Measurements from ENCODE around the gene CYP46A1.

DNA sequence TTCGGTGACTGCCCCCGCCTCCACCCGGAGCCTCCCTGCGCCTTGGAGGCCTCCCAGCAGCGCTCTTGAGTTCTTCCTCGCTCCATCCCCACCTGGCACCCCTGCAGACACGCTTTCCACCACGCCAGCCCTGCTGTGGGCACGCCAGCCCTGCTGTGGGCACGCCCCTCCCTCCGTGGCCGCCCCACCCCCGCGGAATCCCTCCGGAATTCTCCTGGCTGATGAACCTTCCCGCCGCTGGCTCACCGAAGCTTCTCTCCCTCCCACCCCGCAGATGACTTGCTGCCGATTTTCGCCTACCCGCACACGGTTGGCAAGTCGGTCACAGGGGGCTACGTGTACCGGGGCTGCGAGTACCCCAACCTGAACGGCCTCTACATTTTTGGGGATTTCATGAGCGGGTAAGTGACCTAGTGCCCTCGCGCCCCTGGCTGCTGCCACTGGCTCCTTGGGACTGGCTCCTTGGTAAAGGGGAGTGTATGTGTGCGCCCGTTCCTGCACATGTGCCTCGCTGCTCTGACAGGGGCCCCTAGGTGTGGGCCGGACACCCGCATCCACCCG, 24.0 kb upstream of the CYP46A1 start:
- no peak for TF ChIP-seq EGR1 (IDR thresholded peaks at IDR 0.05; ENCODE audit: low read depth in 2 of 2)
- TF ChIP-seq, protein P1, sequence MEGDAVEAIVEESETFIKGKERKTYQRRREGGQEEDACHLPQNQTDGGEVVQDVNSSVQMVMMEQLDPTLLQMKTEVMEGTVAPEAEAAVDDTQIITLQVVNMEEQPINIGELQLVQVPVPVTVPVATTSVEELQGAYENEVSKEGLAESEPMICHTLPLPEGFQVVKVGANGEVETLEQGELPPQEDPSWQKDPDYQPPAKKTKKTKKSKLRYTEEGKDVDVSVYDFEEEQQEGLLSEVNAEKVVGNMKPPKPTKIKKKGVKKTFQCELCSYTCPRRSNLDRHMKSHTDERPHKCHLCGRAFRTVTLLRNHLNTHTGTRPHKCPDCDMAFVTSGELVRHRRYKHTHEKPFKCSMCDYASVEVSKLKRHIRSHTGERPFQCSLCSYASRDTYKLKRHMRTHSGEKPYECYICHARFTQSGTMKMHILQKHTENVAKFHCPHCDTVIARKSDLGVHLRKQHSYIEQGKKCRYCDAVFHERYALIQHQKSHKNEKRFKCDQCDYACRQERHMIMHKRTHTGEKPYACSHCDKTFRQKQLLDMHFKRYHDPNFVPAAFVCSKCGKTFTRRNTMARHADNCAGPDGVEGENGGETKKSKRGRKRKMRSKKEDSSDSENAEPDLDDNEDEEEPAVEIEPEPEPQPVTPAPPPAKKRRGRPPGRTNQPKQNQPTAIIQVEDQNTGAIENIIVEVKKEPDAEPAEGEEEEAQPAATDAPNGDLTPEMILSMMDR (IDR thresholded peaks at IDR 0.05; ENCODE audit: low read depth, low read length, missing input control): no peak
- TF ChIP-seq, protein P2, sequence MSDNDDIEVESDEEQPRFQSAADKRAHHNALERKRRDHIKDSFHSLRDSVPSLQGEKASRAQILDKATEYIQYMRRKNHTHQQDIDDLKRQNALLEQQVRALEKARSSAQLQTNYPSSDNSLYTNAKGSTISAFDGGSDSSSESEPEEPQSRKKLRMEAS (IDR thresholded peaks at IDR 0.05): no peak
- TF ChIP-seq SP1 (IDR thresholded peaks at IDR 0.05): no peak
- no peak for TF ChIP-seq JUND (IDR thresholded peaks at IDR 0.05)
- no peak for TF ChIP-seq RAD21 (IDR thresholded peaks at IDR 0.05)
- no peak for TF ChIP-seq HNF4G (IDR thresholded peaks at IDR 0.05)
- TF ChIP-seq, protein P3, sequence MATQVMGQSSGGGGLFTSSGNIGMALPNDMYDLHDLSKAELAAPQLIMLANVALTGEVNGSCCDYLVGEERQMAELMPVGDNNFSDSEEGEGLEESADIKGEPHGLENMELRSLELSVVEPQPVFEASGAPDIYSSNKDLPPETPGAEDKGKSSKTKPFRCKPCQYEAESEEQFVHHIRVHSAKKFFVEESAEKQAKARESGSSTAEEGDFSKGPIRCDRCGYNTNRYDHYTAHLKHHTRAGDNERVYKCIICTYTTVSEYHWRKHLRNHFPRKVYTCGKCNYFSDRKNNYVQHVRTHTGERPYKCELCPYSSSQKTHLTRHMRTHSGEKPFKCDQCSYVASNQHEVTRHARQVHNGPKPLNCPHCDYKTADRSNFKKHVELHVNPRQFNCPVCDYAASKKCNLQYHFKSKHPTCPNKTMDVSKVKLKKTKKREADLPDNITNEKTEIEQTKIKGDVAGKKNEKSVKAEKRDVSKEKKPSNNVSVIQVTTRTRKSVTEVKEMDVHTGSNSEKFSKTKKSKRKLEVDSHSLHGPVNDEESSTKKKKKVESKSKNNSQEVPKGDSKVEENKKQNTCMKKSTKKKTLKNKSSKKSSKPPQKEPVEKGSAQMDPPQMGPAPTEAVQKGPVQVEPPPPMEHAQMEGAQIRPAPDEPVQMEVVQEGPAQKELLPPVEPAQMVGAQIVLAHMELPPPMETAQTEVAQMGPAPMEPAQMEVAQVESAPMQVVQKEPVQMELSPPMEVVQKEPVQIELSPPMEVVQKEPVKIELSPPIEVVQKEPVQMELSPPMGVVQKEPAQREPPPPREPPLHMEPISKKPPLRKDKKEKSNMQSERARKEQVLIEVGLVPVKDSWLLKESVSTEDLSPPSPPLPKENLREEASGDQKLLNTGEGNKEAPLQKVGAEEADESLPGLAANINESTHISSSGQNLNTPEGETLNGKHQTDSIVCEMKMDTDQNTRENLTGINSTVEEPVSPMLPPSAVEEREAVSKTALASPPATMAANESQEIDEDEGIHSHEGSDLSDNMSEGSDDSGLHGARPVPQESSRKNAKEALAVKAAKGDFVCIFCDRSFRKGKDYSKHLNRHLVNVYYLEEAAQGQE (IDR thresholded peaks at IDR 0.05): no peak
- TF ChIP-seq FOXA1 (IDR thresholded peaks at IDR 0.05): no peak
- no peak for TF ChIP-seq TAF1 (conservative IDR thresholded peaks at IDR 0.05)
- TF ChIP-seq, protein P4, sequence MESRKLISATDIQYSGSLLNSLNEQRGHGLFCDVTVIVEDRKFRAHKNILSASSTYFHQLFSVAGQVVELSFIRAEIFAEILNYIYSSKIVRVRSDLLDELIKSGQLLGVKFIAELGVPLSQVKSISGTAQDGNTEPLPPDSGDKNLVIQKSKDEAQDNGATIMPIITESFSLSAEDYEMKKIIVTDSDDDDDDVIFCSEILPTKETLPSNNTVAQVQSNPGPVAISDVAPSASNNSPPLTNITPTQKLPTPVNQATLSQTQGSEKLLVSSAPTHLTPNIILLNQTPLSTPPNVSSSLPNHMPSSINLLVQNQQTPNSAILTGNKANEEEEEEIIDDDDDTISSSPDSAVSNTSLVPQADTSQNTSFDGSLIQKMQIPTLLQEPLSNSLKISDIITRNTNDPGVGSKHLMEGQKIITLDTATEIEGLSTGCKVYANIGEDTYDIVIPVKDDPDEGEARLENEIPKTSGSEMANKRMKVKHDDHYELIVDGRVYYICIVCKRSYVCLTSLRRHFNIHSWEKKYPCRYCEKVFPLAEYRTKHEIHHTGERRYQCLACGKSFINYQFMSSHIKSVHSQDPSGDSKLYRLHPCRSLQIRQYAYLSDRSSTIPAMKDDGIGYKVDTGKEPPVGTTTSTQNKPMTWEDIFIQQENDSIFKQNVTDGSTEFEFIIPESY (IDR thresholded peaks at IDR 0.05): no peak
- TF ChIP-seq YY1 (IDR thresholded peaks at IDR 0.05): no peak
- TF ChIP-seq GABPA (IDR thresholded peaks at IDR 0.05 in 1 of 2, conservative IDR thresholded peaks at IDR 0.05 in 1 of 2): no peak
- TF ChIP-seq FOXA2 (IDR thresholded peaks at IDR 0.05): no peak

All from liver (tissue), 3 donors.